ENCODE measurements around the gene JAKMIP2. TPM values are rescaled to one million over a fixed set of nuclear protein-coding genes. Genes with fewer than 3 reads are reported as not detected.

JAKMIP2 gene
- polyA plus RNA-seq, 1 of the 3 experiments (the other 2 are of a cell fraction): 2.1 TPM

GRCh38 chr5:147687118-147687517 is 95.4 kb downstream of the JAKMIP2 start:
- Histone ChIP-seq H3K9me2 (no peaks in the 10 kb centered on the region), H3K27ac (ENCODE audit: low read depth in 2 of 2, low read length in 1 of 2) (no peak overlapping the region), H4K20me1 (ENCODE audit: insufficient read depth) (no peaks in the 10 kb centered on the region), H3K4me3 (ENCODE audit: low read depth in 2 of 2, low read length in 1 of 2) (no peak overlapping the region), H3K36me3 (replicated peaks in 1 of 2; ENCODE audit: control insufficient read depth in 1 of 2, insufficient read depth in 2 of 2, low read length in 1 of 2) (no peaks in the 10 kb centered on the region), H2AFZ (ENCODE audit: low read depth) (no peak overlapping the region), H3K27me3 (ENCODE audit: insufficient read depth) (no peaks in the 10 kb centered on the region), H3K79me2 (ENCODE audit: insufficient read depth) (no peaks in the 10 kb centered on the region), H3K4me2 (no peak overlapping the region), H3F3A (replicated peaks; ENCODE audit: insufficient read depth) (no peaks in the 10 kb centered on the region), H3K9ac (no peak overlapping the region), H3K9me3 (no peaks in the 10 kb centered on the region), H3K4me1 (ENCODE audit: control insufficient read depth in 1 of 2, insufficient read depth in 2 of 2, low read depth in 1 of 2, low read length in 1 of 2) (peaks cover 10 to 16% of the 10 kb centered on the region in 2 experiments; a peak in 3 of 4 replicates)
- WGBS (ENCODE audit: low lambda C conversion rate): 70% methylated on average over 2 of the region's 2 CpGs
- DNase-seq: no peak
- TF ChIP-seq MXI1 (IDR thresholded peaks at IDR 0.05; ENCODE audit: low read depth, low read length) (no peak), YY1 (IDR thresholded peaks at IDR 0.05; ENCODE audit: low read depth) (no peak), RXRA (IDR thresholded peaks at IDR 0.05; ENCODE audit: borderline replicate concordance, low read depth) (no peak), GATA2 (CRISPR knock-in tag; IDR thresholded peaks at IDR 0.05) (no peak), CTCF (IDR thresholded peaks at IDR 0.05) (no peak), RAD21 (IDR thresholded peaks at IDR 0.05; ENCODE audit: low read length) (no peak), MEF2A (IDR thresholded peaks at IDR 0.05; ENCODE audit: borderline replicate concordance, low read depth) (no peak), USF2 (IDR thresholded peaks at IDR 0.05; ENCODE audit: borderline replicate concordance, low read depth, low read length) (no peak), RFX5 (IDR thresholded peaks at IDR 0.05; ENCODE audit: low read length) (no peak)
- TF ChIP-seq, protein P1, sequence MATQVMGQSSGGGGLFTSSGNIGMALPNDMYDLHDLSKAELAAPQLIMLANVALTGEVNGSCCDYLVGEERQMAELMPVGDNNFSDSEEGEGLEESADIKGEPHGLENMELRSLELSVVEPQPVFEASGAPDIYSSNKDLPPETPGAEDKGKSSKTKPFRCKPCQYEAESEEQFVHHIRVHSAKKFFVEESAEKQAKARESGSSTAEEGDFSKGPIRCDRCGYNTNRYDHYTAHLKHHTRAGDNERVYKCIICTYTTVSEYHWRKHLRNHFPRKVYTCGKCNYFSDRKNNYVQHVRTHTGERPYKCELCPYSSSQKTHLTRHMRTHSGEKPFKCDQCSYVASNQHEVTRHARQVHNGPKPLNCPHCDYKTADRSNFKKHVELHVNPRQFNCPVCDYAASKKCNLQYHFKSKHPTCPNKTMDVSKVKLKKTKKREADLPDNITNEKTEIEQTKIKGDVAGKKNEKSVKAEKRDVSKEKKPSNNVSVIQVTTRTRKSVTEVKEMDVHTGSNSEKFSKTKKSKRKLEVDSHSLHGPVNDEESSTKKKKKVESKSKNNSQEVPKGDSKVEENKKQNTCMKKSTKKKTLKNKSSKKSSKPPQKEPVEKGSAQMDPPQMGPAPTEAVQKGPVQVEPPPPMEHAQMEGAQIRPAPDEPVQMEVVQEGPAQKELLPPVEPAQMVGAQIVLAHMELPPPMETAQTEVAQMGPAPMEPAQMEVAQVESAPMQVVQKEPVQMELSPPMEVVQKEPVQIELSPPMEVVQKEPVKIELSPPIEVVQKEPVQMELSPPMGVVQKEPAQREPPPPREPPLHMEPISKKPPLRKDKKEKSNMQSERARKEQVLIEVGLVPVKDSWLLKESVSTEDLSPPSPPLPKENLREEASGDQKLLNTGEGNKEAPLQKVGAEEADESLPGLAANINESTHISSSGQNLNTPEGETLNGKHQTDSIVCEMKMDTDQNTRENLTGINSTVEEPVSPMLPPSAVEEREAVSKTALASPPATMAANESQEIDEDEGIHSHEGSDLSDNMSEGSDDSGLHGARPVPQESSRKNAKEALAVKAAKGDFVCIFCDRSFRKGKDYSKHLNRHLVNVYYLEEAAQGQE (IDR thresholded peaks at IDR 0.05; ENCODE audit: low read depth, low read length): no peak
- ChIA-PET POLR2A (no interaction called here), CTCF (interaction anchor here (0.8 to 0.9 kb wide), 2 partner anchors 16 to 20 kb away, joined by 3 read pairs; no protein-coding TSS in a partner anchor)

GRCh38 chr5:147686421-147686820 is 96.1 kb downstream of the JAKMIP2 start:
- WGBS (ENCODE audit: low lambda C conversion rate): 84% methylated on average over 2 of the region's 2 CpGs
- Histone ChIP-seq H3K79me2 (ENCODE audit: insufficient read depth) (no peaks in the 10 kb centered on the region), H3K27me3 (ENCODE audit: insufficient read depth) (no peaks in the 10 kb centered on the region), H3K9me3 (no peaks in the 10 kb centered on the region), H3K4me3 (ENCODE audit: low read depth in 2 of 2, low read length in 1 of 2) (no peak overlapping the region), H3K9me2 (no peaks in the 10 kb centered on the region), H3K27ac (ENCODE audit: low read depth in 2 of 2, low read length in 1 of 2) (no peak overlapping the region; a peak in 1 of 4 replicates), H3K4me1 (ENCODE audit: control insufficient read depth in 1 of 2, insufficient read depth in 2 of 2, low read depth in 1 of 2, low read length in 1 of 2) (peaks cover 10 to 16% of the 10 kb centered on the region in 2 experiments; a peak in 3 of 4 replicates), H3K9ac (no peak overlapping the region), H3F3A (replicated peaks; ENCODE audit: insufficient read depth) (no peaks in the 10 kb centered on the region), H3K4me2 (no peak overlapping the region), H2AFZ (ENCODE audit: low read depth) (no peak overlapping the region), H4K20me1 (ENCODE audit: insufficient read depth) (no peaks in the 10 kb centered on the region), H3K36me3 (replicated peaks in 1 of 2; ENCODE audit: control insufficient read depth in 1 of 2, insufficient read depth in 2 of 2, low read length in 1 of 2) (no peaks in the 10 kb centered on the region)
- CTCF ChIA-PET: no interaction called here
- POLR2A ChIA-PET: no interaction called here
- DNase-seq: no peak
- no peak for TF ChIP-seq RXRA (IDR thresholded peaks at IDR 0.05; ENCODE audit: borderline replicate concordance, low read depth)
- TF ChIP-seq, protein P2, sequence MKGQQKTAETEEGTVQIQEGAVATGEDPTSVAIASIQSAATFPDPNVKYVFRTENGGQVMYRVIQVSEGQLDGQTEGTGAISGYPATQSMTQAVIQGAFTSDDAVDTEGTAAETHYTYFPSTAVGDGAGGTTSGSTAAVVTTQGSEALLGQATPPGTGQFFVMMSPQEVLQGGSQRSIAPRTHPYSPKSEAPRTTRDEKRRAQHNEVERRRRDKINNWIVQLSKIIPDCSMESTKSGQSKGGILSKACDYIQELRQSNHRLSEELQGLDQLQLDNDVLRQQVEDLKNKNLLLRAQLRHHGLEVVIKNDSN (IDR thresholded peaks at IDR 0.05; ENCODE audit: borderline replicate concordance, low read depth): no peak
- no peak for TF ChIP-seq NFIC (IDR thresholded peaks at IDR 0.05; ENCODE audit: borderline replicate concordance)
- no peak for TF ChIP-seq TAF1 (IDR thresholded peaks at IDR 0.05; ENCODE audit: borderline replicate concordance, low read depth, low read length)
- TF ChIP-seq IRF3 (IDR thresholded peaks at IDR 0.05; ENCODE audit: low read depth, low read length): no peak
- TF ChIP-seq TCF12 (IDR thresholded peaks at IDR 0.05): no peak
- no peak for TF ChIP-seq CTCF (IDR thresholded peaks at IDR 0.05)
- no peak for TF ChIP-seq ELF1 (IDR thresholded peaks at IDR 0.05)
- TF ChIP-seq MAX (IDR thresholded peaks at IDR 0.05; ENCODE audit: low read depth): no peak
